ENCODE results near the gene CREBRF.

DNA sequence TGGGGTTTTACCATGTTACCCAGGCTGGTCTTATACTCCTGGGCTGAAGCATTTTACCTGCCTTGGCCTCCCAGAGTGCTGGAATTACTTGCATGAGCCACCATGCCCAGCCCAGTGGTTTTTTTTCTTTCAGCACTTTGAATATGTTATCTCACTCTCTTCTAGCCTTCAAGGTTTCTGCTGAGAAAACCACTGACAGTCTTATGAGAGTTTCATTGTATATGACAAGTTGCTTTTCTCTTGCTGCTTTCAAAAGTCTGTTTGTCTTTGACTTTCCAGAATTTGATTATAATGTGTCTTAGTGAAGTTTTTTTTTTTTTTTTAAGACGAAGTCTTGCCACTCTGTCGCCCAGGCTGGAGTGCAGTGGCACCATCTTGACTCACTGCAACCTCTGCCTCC is 45.1 kb downstream of the CREBRF start:
- TF ChIP-seq, protein P1, sequence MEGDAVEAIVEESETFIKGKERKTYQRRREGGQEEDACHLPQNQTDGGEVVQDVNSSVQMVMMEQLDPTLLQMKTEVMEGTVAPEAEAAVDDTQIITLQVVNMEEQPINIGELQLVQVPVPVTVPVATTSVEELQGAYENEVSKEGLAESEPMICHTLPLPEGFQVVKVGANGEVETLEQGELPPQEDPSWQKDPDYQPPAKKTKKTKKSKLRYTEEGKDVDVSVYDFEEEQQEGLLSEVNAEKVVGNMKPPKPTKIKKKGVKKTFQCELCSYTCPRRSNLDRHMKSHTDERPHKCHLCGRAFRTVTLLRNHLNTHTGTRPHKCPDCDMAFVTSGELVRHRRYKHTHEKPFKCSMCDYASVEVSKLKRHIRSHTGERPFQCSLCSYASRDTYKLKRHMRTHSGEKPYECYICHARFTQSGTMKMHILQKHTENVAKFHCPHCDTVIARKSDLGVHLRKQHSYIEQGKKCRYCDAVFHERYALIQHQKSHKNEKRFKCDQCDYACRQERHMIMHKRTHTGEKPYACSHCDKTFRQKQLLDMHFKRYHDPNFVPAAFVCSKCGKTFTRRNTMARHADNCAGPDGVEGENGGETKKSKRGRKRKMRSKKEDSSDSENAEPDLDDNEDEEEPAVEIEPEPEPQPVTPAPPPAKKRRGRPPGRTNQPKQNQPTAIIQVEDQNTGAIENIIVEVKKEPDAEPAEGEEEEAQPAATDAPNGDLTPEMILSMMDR (IDR thresholded peaks at IDR 0.05; ENCODE audit: control extremely low read depth in 1 of 3, insufficient read depth in 1 of 3, low read depth in 1 of 3, low read length in 3 of 3) = no peak
- TF ChIP-seq TAF1 (IDR thresholded peaks at IDR 0.05; ENCODE audit: low read depth, low read length) (no peak), GABPA (IDR thresholded peaks at IDR 0.05; ENCODE audit: borderline replicate concordance, insufficient read depth, low read length) (no peak), EGR1 (IDR thresholded peaks at IDR 0.05; ENCODE audit: borderline replicate concordance, low read depth, low read length) (no peak), POLR2A (IDR thresholded peaks at IDR 0.05; ENCODE audit: control extremely low read depth in 1 of 2, low read depth in 2 of 2, low read length in 2 of 2) (no peak), RFX5 (IDR thresholded peaks at IDR 0.05; ENCODE audit: borderline replicate concordance, low read depth, low read length) (no peak), POU5F1 (IDR thresholded peaks at IDR 0.05; ENCODE audit: low read depth, low read length) (no peak), SIN3A (conservative IDR thresholded peaks at IDR 0.05 in 1 of 2, IDR thresholded peaks at IDR 0.05 in 1 of 2; ENCODE audit: low read depth in 1 of 2, low read length in 2 of 2) (no peak), SUZ12 (IDR thresholded peaks at IDR 0.05; ENCODE audit: low read length) (no peak), MAFK (IDR thresholded peaks at IDR 0.05; ENCODE audit: low read depth, low read length) (no peak), CREB1 (IDR thresholded peaks at IDR 0.05) (no peak), KDM4A (IDR thresholded peaks at IDR 0.05; ENCODE audit: low read depth, low read length, severe bottlenecking) (no peak), EZH2 (IDR thresholded peaks at IDR 0.05; ENCODE audit: low read depth, low read length, severe bottlenecking) (no peak)
- TF ChIP-seq, protein P2, sequence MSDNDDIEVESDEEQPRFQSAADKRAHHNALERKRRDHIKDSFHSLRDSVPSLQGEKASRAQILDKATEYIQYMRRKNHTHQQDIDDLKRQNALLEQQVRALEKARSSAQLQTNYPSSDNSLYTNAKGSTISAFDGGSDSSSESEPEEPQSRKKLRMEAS (IDR thresholded peaks at IDR 0.05) = no peak

All from H1 (cell line).